Ascending aorta (tissue), 2 donors: ENCODE results near the gene MPG. TPM values are rescaled to one million over a fixed set of nuclear protein-coding genes. Genes with fewer than 3 reads are reported as not detected.

Source experiments
- DNase-seq, 2 donors: peaks; one replicate each; pipeline ENCODE4 v3.0.0-alpha.2; 2019; ENCODE audit warnings: low spot score in 2 of 2
- H3K27ac ChIP-seq, 2 donors: fragments of 200-600 bp; sonication (generic); one replicate each; pipeline ENCODE4 v1.5.1; 2016 to 2017; ENCODE audit warnings: mild to moderate bottlenecking in 1 of 2
- H3K27me3 ChIP-seq: fragments of 200-600 bp; sonication (generic); one replicate; pipeline ENCODE4 v1.5.1; 2017
- H3K36me3 ChIP-seq, 2 donors: fragments of 200-600 bp; sonication (generic); one replicate each; pipeline ENCODE4 v1.5.1; 2016
- H3K4me1 ChIP-seq, 2 donors: fragments of 200-600 bp; sonication (generic); one replicate each; pipeline ENCODE4 v1.5.1; 2016 to 2017; ENCODE audit warnings: mild to moderate bottlenecking in 1 of 2
- H3K4me3 ChIP-seq, 2 donors: fragments of 200-600 bp; sonication (generic); one replicate each; pipeline ENCODE4 v1.5.1; 2016 to 2017; ENCODE audit warnings: mild to moderate bottlenecking in 1 of 2
- H3K9me3 ChIP-seq, 2 donors: fragments of 200-600 bp; sonication (generic); one replicate each; pipeline ENCODE4 v1.5.1; 2016
- CTCF ChIP-seq, 3 experiments: fragments of 200-600 bp in 2 of 3; fragments of 450-650 bp in 1 of 3; sonication (generic) in 2 of 3; IDR thresholded peaks; one replicate each; pipeline ENCODE4 v1.5.1; 2016 to 2019; ENCODE audit warnings: antibody characterized with exemption in 3 of 3, mild to moderate bottlenecking in 1 of 3, moderate library complexity in 1 of 3
- intact Hi-C: fragments of 100-400 bp; cut with DNase I; formaldehyde crosslinking; loops from one replicate; pipeline ENCODE4 v1.15.1; 2023
- total RNA-seq: library from RNA; depleted of rRNA; stranded (reverse); fragments of >200 nt; gene quantifications from one replicate; pipeline ENCODE4 v1.1.0, GENCODE V29; 2016

MPG gene
- total RNA-seq, 1 donor from 2014 or later: 406 TPM

GRCh38 chr16:60929-61878 lies 16.8 kb upstream of the MPG start:
- no peak for DNase-seq
- Histone ChIP-seq H3K4me1 (peaks cover 4 to 5% of the 10 kb centered on the region in 2 donors), H3K27me3 (no peaks in the 10 kb centered on the region), H3K4me3 (no peak overlapping the region), H3K36me3 (peaks cover 82 to 88% of the 10 kb centered on the region in 2 donors), H3K9me3 (no peaks in the 10 kb centered on the region), H3K27ac (no peak overlapping the region)
- intact Hi-C loops: no loop called here
- TF ChIP-seq CTCF (IDR thresholded peaks at IDR 0.05): no peak

GRCh38 chr16:61879-62281 lies 16.1 kb upstream of the MPG start:
- H3K27ac ChIP-seq: no peak overlapping the region
- no peaks in the 10 kb centered on the region for H3K9me3 ChIP-seq
- H3K4me1 ChIP-seq: peaks cover 10 to 11% of the 10 kb centered on the region in 2 donors
- H3K36me3 ChIP-seq: peaks cover 75 to 81% of the 10 kb centered on the region in 2 donors
- intact Hi-C loops: no loop called here
- no peak overlapping the region for H3K4me3 ChIP-seq
- no peak for TF ChIP-seq CTCF (IDR thresholded peaks at IDR 0.05)
- no peaks in the 10 kb centered on the region for H3K27me3 ChIP-seq
- no peak for DNase-seq

DNA sequence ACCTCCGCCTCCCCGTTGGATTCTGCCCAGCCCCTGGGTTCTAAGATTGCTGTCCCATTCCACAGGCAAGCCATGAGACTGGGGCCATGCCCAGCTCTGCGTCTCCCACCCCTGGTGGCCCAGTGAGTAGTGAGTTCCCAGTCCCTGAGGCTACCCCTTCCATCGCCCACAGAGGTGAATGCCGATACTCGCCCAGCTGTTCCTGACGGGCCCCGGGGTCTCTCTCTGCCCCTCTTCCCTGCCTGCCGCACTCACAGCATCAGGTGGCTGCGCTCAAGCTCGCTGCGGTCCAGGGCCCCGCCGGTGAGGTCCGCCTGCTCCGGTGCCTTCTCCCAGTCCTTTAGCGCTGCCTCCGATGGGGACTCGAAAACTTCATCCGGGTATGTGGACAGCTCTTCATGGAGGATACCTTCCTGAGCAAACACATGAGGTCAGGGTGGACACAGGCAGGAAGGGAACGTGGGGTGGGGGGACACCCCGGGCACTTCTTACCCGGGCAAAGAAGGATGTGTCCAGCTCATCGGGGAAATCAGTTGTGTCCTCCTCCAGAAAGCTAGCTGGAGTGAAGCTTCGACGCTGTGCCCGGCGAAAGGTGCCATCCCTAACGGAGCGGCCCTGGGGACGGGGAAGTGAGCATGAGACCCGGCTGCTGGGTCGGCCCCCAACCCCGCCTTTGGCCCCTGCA lies 15.6 kb upstream of the MPG start:
- TF ChIP-seq CTCF (IDR thresholded peaks at IDR 0.05): no peak
- intact Hi-C loops: no loop called here
- Histone ChIP-seq H3K4me1 (peaks cover 10 to 17% of the 10 kb centered on the region in 2 donors), H3K27me3 (no peaks in the 10 kb centered on the region), H3K9me3 (no peaks in the 10 kb centered on the region), H3K36me3 (peaks cover 72 to 76% of the 10 kb centered on the region in 2 donors), H3K4me3 (no peak overlapping the region), H3K27ac (no peak overlapping the region)
- no peak for DNase-seq

GRCh38 chr16:62968-63391 lies 15.0 kb upstream of the MPG start:
- peaks cover 10 to 22% of the 10 kb centered on the region in 2 donors for H3K4me1 ChIP-seq
- H3K27me3 ChIP-seq: no peaks in the 10 kb centered on the region
- intact Hi-C loops: no loop called here
- no peak overlapping the region for H3K4me3 ChIP-seq
- peaks cover 69 to 70% of the 10 kb centered on the region in 2 donors for H3K36me3 ChIP-seq
- no peak for DNase-seq
- TF ChIP-seq CTCF (IDR thresholded peaks at IDR 0.05): no peak
- no peaks in the 10 kb centered on the region for H3K9me3 ChIP-seq
- no peak overlapping the region for H3K27ac ChIP-seq

DNA sequence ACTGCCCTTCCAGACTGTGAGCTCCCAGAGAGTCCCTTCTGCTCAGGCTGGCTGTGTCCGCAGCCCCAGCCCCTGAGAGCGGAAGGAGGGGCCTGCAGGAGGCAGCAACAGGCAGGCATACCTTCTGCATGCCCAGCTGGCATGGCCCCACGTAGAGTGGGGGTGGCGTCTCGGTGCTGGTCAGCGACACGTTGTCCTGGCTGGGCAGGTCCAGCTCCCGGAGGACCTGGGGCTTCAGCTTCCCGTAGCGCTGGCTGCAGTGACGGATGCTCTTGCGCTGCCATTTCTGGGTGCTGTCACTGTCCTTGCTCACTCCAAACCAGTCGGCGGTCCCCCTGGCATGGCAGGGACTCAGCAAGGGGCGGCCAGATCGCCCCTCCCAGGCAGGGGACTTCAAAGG lies 14.6 kb upstream of the MPG start:
- peaks cover 10 to 27% of the 10 kb centered on the region in 2 donors for H3K4me1 ChIP-seq
- TF ChIP-seq CTCF (IDR thresholded peaks at IDR 0.05): no peak
- intact Hi-C loops: no loop called here
- no peaks in the 10 kb centered on the region for H3K27me3 ChIP-seq
- no peak overlapping the region for H3K27ac ChIP-seq
- H3K9me3 ChIP-seq: no peaks in the 10 kb centered on the region
- DNase-seq: no peak
- no peak overlapping the region for H3K4me3 ChIP-seq
- peaks cover 65% of the 10 kb centered on the region in 2 donors for H3K36me3 ChIP-seq
